Epithelial cell of esophagus (primary cell): ENCODE data around the gene KDSR.

ENCODE experiments used
- DNase-seq: peaks from one replicate; pipeline ENCODE4 v3.0.0; 2010; ENCODE audit warnings: low read depth
- H3K4me3 ChIP-seq: 2 replicates; pipeline ENCODE4 v1.5.1; 2011; ENCODE audit warnings: mild to moderate bottlenecking, low read length, control low read depth
- TF ChIP-seq, protein P1 (sequence below): IDR thresholded peaks from 2 replicates; pipeline ENCODE4 v1.5.1; 2011; ENCODE audit warnings: low read depth, mild to moderate bottlenecking, low read length, control low read depth, inconsistent platforms; ENCODE audit not compliant: insufficient read depth; ENCODE audit errors: missing control alignments

The KDSR gene

GRCh38 chr18:63284173-63284799 is 82.7 kb downstream of the KDSR start:
- no peak overlapping the region for H3K4me3 ChIP-seq
- DNase-seq, result no peak
- TF ChIP-seq, protein P1, sequence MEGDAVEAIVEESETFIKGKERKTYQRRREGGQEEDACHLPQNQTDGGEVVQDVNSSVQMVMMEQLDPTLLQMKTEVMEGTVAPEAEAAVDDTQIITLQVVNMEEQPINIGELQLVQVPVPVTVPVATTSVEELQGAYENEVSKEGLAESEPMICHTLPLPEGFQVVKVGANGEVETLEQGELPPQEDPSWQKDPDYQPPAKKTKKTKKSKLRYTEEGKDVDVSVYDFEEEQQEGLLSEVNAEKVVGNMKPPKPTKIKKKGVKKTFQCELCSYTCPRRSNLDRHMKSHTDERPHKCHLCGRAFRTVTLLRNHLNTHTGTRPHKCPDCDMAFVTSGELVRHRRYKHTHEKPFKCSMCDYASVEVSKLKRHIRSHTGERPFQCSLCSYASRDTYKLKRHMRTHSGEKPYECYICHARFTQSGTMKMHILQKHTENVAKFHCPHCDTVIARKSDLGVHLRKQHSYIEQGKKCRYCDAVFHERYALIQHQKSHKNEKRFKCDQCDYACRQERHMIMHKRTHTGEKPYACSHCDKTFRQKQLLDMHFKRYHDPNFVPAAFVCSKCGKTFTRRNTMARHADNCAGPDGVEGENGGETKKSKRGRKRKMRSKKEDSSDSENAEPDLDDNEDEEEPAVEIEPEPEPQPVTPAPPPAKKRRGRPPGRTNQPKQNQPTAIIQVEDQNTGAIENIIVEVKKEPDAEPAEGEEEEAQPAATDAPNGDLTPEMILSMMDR, result no peak

DNA sequence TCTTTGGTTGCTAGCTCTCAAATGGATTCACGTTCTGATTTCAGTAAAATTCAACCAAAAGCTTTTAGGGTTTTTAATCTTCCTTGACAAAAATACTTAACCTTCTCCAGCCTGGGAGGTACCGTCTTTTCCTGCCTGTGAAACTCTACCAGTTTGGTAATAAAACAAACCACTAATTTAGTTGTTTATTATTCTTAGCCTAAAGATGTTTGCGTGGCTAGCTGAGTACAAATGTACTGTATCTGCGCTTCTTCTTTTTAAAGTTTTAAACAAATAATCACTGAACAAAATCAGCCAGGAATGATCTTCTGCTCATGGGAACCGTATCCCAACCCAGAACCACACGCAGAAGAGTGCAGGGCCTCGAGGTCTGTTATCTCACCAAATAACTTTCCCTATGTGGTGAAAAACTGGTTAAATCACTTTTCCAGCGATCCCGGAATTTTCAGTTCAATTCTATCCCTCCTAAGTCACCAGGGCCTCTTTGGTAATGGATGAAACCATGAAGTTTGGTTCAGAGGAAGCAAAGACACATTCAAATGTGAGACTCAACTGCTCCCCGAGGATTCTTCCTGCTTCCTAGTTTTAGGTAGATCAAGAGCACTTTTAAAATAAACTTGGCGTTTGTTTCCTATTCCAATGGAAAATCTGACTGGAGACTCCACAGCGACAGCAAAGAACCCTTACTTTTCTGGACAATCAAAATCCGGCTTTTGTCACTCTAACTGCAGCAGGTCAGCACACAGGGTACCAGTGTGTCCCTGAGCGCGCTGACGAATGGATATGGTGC is 83.5 kb downstream of the KDSR start:
- TF ChIP-seq, protein P1, result no peak
- H3K4me3 ChIP-seq, result no peak overlapping the region
- DNase-seq, result no peak

GRCh38 chr18:63282793-63283192 is 84.2 kb downstream of the KDSR start:
- TF ChIP-seq, protein P1, result no peak
- no peak overlapping the region for H3K4me3 ChIP-seq
- no peak for DNase-seq
